GM20000 (cell line): ENCODE results near the gene GRPEL2.

Source experiments
- DNase-seq: peaks from one replicate; pipeline ENCODE4 v3.0.0; 2012; ENCODE audit warnings: low spot score
- TF ChIP-seq, protein P1 (sequence below): IDR thresholded peaks from 2 replicates; pipeline ENCODE4 v1.5.1; 2012; ENCODE audit warnings: mild to moderate bottlenecking, control low read depth; ENCODE audit errors: extremely low read depth, missing control alignments

GRPEL2 gene

DNA sequence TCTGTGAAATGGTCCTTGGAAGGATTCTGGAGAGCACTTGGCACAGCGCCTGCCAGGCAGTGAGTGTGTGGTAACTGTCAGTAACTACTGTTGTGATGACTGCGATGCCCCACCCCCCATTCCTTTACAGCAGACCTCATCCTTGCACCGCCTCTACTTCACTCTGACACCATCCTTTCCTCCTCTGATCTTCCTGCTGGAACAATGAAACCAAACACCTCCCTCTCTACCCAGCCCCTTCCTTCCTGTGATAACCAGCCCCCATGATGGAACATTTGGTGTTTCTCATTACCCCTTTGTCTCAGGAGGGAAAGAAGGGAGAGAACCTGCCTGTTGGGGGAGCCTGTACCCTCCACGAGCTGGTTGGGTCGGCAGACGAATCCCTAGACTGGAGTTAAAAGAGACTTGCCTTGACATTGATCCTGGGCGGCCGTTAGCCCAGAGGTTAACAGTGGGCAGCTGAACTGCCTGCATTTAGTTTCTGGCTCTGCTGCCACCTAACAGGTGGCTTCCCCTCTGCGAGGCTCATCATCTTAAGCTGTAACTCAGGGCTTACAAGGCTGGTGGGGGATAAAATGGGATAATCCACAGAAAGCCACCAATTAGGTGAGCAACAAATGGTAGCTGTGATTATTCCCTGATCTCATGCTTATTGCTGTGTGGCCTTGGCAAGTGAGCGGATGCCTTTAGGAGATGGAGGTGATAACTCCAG lies 34.2 kb upstream of the GRPEL2 start:
- TF ChIP-seq, protein P1, sequence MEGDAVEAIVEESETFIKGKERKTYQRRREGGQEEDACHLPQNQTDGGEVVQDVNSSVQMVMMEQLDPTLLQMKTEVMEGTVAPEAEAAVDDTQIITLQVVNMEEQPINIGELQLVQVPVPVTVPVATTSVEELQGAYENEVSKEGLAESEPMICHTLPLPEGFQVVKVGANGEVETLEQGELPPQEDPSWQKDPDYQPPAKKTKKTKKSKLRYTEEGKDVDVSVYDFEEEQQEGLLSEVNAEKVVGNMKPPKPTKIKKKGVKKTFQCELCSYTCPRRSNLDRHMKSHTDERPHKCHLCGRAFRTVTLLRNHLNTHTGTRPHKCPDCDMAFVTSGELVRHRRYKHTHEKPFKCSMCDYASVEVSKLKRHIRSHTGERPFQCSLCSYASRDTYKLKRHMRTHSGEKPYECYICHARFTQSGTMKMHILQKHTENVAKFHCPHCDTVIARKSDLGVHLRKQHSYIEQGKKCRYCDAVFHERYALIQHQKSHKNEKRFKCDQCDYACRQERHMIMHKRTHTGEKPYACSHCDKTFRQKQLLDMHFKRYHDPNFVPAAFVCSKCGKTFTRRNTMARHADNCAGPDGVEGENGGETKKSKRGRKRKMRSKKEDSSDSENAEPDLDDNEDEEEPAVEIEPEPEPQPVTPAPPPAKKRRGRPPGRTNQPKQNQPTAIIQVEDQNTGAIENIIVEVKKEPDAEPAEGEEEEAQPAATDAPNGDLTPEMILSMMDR: no peak
- no peak for DNase-seq

- TF ChIP-seq, protein P1: no peak
- no peak for DNase-seq
Measured at GRCh38 chr5:149313151-149313841, 32.0 kb upstream of the GRPEL2 start.

GRCh38 chr5:149314571-149315111 lies 30.7 kb upstream of the GRPEL2 start:
- TF ChIP-seq, protein P1: no peak
- no peak for DNase-seq

DNA sequence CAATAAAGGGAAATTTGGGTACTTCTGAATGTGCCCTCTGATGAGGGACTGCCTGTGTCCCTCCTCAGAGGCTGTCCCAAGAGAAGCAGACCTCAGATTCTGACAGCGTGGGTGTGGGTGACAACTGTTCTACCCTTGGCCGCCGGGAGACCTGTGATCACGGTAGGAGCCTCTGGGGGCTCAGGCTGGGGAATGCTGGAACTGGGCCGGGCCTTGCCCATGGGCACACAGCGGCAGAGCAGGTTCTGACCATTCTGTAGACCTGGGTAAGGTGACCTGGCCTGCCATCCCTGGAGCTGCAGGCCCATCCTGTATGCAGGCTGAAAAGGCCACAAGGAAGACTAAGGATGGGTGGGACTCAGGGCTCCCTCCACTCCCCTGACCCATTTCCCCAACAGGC lies 29.5 kb upstream of the GRPEL2 start:
- no peak for DNase-seq
- TF ChIP-seq, protein P1: no peak

DNA sequence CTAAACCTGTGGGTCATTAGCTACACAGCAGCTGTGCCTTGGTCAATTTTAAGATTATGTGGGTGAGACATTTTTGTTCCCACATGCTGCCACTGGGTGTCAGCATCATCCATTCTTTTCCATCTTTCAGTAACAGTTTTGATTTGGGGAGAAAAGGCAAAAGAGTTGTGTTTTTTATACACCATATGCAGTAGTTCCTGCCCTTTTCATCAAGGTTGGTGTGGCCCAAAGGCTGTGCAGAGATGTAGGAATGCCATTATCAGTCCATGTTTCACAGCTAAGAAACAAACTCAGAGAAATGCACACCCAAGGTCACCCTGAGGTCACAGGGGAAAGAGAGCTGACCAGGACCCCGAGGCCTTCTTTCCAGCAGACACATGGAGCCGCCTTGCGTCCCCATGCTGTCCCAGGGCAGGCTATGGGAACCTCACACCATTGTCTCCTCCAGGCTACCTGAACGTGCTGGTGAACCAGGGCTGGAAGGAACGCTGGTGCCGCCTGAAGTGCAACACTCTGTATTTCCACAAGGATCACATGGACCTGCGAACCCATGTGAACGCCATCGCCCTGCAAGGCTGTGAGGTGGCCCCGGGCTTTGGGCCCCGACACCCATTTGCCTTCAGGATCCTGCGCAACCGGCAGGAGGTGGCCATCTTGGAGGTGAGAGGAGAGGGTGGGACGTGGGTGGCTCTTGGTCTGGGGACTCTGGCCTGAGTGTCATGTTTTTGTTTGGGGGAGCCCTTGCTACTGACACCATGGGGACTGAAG lies 27.8 kb upstream of the GRPEL2 start:
- DNase-seq: peak; percentile 71

DNA sequence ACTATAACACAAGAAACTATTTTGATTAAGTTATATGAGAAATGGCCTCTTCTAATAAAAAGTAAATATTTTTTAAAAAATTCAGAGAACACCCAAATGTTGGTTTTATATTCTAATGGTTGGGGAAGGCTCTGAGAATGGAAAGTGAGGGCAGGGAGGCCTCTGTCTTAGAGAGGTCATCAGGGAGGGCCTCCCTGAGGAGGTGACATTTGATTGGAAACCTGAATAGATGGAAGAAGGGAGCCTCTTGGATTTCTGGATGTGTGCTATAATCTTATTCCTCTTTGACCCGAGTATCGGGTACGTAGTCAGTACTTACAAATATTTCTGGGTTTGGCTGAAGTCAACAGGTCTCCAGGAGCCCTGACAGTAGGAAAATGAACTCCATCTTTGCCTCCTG lies 26.1 kb upstream of the GRPEL2 start:
- no peak for DNase-seq
- TF ChIP-seq, protein P1: no peak

More for the DNA sequence above, 27.8 kb upstream of the GRPEL2 start:
- TF ChIP-seq, protein P1: peak; percentile 65
